Measurements from ENCODE around the gene ZDHHC3.

GRCh38 chr3:44923632-44924456 lies 52.1 kb downstream of the ZDHHC3 start:
- TF ChIP-seq CTCF (conservative IDR thresholded peaks at IDR 0.05 in 1 of 2, IDR thresholded peaks at IDR 0.05 in 1 of 2; ENCODE audit: extremely low read depth in 1 of 2, insufficient read depth in 1 of 2, low read depth in 1 of 2, low read length in 2 of 2) (no peak), EZH2 (IDR thresholded peaks at IDR 0.05; ENCODE audit: borderline replicate concordance, low read length) (no peak)
